Trophoblast cell (in vitro differentiated cells and primary cell): ENCODE data around the gene TEDC1.

ENCODE experiments used
- DNase-seq, 2 donors: peaks; one replicate each; pipeline ENCODE4 v3.0.0-alpha.2; 2016
- H2AFZ ChIP-seq: 2 replicates; pipeline ENCODE4 v1.6.1; 2013; ENCODE audit warnings: low read length, moderate library complexity, mild to moderate bottlenecking; ENCODE audit not compliant: insufficient read depth, poor library complexity
- H2AK5ac ChIP-seq: 2 replicates; pipeline ENCODE4 v1.6.1; 2013; ENCODE audit warnings: mild to moderate bottlenecking, low read length
- H2BK120ac ChIP-seq: 2 replicates; pipeline ENCODE4 v1.6.1; 2013; ENCODE audit warnings: low read length, mild to moderate bottlenecking, moderate library complexity; ENCODE audit not compliant: insufficient read depth, poor library complexity
- H2BK12ac ChIP-seq: 2 replicates; pipeline ENCODE4 v1.6.1; 2013; ENCODE audit warnings: mild to moderate bottlenecking, low read length, moderate library complexity
- H2BK5ac ChIP-seq: 2 replicates; pipeline ENCODE4 v1.6.1; 2013; ENCODE audit warnings: low read length, low read depth, moderate library complexity, mild to moderate bottlenecking; ENCODE audit not compliant: poor library complexity
- H3K14ac ChIP-seq: 2 replicates; pipeline ENCODE4 v1.6.1; 2013; ENCODE audit warnings: mild to moderate bottlenecking, low read length
- H3K18ac ChIP-seq: 2 replicates; pipeline ENCODE4 v1.6.1; 2013; ENCODE audit warnings: mild to moderate bottlenecking, low read length
- H3K23ac ChIP-seq: 2 replicates; pipeline ENCODE4 v1.6.1; 2013; ENCODE audit warnings: low read length
- H3K27ac ChIP-seq: 2 replicates; pipeline ENCODE4 v1.5.1; 2013; ENCODE audit warnings: low read depth, mild to moderate bottlenecking, inconsistent platforms, low read length, moderate library complexity
- H3K27me3 ChIP-seq: 2 replicates; pipeline ENCODE4 v1.6.1; 2013; ENCODE audit warnings: inconsistent platforms, mild to moderate bottlenecking, low read length, moderate library complexity; ENCODE audit not compliant: insufficient read depth
- H3K36me3 ChIP-seq, 2 experiments: 1 replicate in 1 of 2; 2 replicates in 1 of 2; pipeline ENCODE4 v1.6.1; 2013; ENCODE audit warnings: low read length in 2 of 2, mild to moderate bottlenecking in 2 of 2, moderate library complexity in 1 of 2; ENCODE audit not compliant: insufficient read depth in 2 of 2, control insufficient read depth in 1 of 2
- H3K4ac ChIP-seq: 2 replicates; pipeline ENCODE4 v1.6.1; 2013; ENCODE audit warnings: low read depth, mild to moderate bottlenecking, low read length, moderate library complexity
- H3K4me1 ChIP-seq, 2 experiments: 1 replicate in 1 of 2; 2 replicates in 1 of 2; pipeline ENCODE4 v1.6.1; 2013; ENCODE audit warnings: low read length in 2 of 2, mild to moderate bottlenecking in 2 of 2, moderate library complexity in 1 of 2; ENCODE audit not compliant: insufficient read depth in 2 of 2, control insufficient read depth in 1 of 2
- H3K4me2 ChIP-seq: 2 replicates; pipeline ENCODE4 v1.6.1; 2013; ENCODE audit warnings: inconsistent platforms, mild to moderate bottlenecking, low read length, moderate library complexity
- H3K4me3 ChIP-seq: 2 replicates; pipeline ENCODE4 v1.5.1; 2013; ENCODE audit warnings: mild to moderate bottlenecking, low read depth, low read length, inconsistent platforms
- H3K79me1 ChIP-seq: one replicate; pipeline ENCODE4 v1.6.1; 2013; ENCODE audit warnings: low read length
- H3K79me2 ChIP-seq: 2 replicates; pipeline ENCODE4 v1.6.1; 2013; ENCODE audit warnings: low read length, mild to moderate bottlenecking; ENCODE audit not compliant: control insufficient read depth, insufficient read depth, poor library complexity
- H3K9ac ChIP-seq: 2 replicates; pipeline ENCODE4 v1.6.1; 2013; ENCODE audit warnings: mild to moderate bottlenecking, low read length
- H3K9me3 ChIP-seq: 2 replicates; pipeline ENCODE4 v1.6.1; 2013; ENCODE audit warnings: low read depth, mild to moderate bottlenecking, control low read depth, inconsistent platforms, low read length; ENCODE audit not compliant: insufficient read depth
- H4K12ac ChIP-seq: 2 replicates; pipeline ENCODE4 v1.6.1; 2013; ENCODE audit warnings: low read depth, mild to moderate bottlenecking, low read length, moderate library complexity
- H4K8ac ChIP-seq: 2 replicates; pipeline ENCODE4 v1.6.1; 2013; ENCODE audit warnings: low read depth, mild to moderate bottlenecking, low read length, moderate library complexity
- H4K91ac ChIP-seq: one replicate; pipeline ENCODE4 v1.6.1; 2013; ENCODE audit warnings: low read depth, mild to moderate bottlenecking, low read length, moderate library complexity
- WGBS: extraction: QIAGEN DNeasy Blood & Tissue Kit; methylation state at CpG from one replicate; pipeline ENCODE4 v1.1.7; 2013; ENCODE audit warnings: missing lambda C conversion rate; ENCODE audit not compliant: insufficient read length, insufficient coverage; ENCODE audit errors: extremely low coverage; 5-methylcytosine and 5-hydroxymethylcytosine counted together

Gene TEDC1

GRCh38 chr14:105497671-105498429 lies 6.8 kb downstream of the TEDC1 start:
- peaks cover 0 to 5% of the 10 kb centered on the region in 2 experiments for H3K36me3 ChIP-seq
- H3K27ac ChIP-seq = no peak overlapping the region
- H4K12ac ChIP-seq = peak overlapping the region; percentile 40
- peaks cover 37% of the 10 kb centered on the region for H3K9me3 ChIP-seq
- H3K4me1 ChIP-seq = no peaks in the 10 kb centered on the region
- no peak overlapping the region for H2BK12ac ChIP-seq
- no peaks in the 10 kb centered on the region for H3K79me1 ChIP-seq
- no peak overlapping the region for H3K23ac ChIP-seq
- H2BK120ac ChIP-seq = no peak overlapping the region
- no peak overlapping the region for H3K4me3 ChIP-seq
- no peak overlapping the region for H2AK5ac ChIP-seq
- H3K27me3 ChIP-seq = no peaks in the 10 kb centered on the region
- H3K9ac ChIP-seq = no peak overlapping the region
- H3K4me2 ChIP-seq = no peak overlapping the region
- H4K91ac ChIP-seq = no peak overlapping the region
- no peaks in the 10 kb centered on the region for H3K79me2 ChIP-seq
- no peak overlapping the region for H4K8ac ChIP-seq
- no peak overlapping the region for H3K4ac ChIP-seq
- WGBS = no CpG with 5 or more reads among the region's 31 CpGs
- peak; percentile 85 to 90 for DNase-seq
- no peak overlapping the region for H3K14ac ChIP-seq
- H2AFZ ChIP-seq = no peak overlapping the region
- H2BK5ac ChIP-seq = no peak overlapping the region
- no peak overlapping the region for H3K18ac ChIP-seq

- H2BK12ac ChIP-seq = no peak overlapping the region
- H3K4me2 ChIP-seq = no peak overlapping the region
- DNase-seq = peak; percentile 96 to 98
- peaks cover 0 to 5% of the 10 kb centered on the region in 2 experiments for H3K36me3 ChIP-seq
- no peak overlapping the region for H4K8ac ChIP-seq
- peaks cover 42% of the 10 kb centered on the region for H3K9me3 ChIP-seq
- H3K4me1 ChIP-seq = no peaks in the 10 kb centered on the region
- H2BK120ac ChIP-seq = no peak overlapping the region
- H3K4me3 ChIP-seq = no peak overlapping the region
- no peak overlapping the region for H3K14ac ChIP-seq
- no peak overlapping the region for H3K23ac ChIP-seq
- no peak overlapping the region for H3K27ac ChIP-seq
- H2AFZ ChIP-seq = no peak overlapping the region
- H3K79me2 ChIP-seq = no peaks in the 10 kb centered on the region
- no peak overlapping the region for H2AK5ac ChIP-seq
- WGBS = no CpG with 5 or more reads among the region's 36 CpGs
- H3K27me3 ChIP-seq = no peaks in the 10 kb centered on the region
- no peak overlapping the region for H4K12ac ChIP-seq
- no peak overlapping the region for H3K4ac ChIP-seq
- no peak overlapping the region for H2BK5ac ChIP-seq
- no peaks in the 10 kb centered on the region for H3K79me1 ChIP-seq
- H3K9ac ChIP-seq = no peak overlapping the region
- H4K91ac ChIP-seq = no peak overlapping the region
- H3K18ac ChIP-seq = no peak overlapping the region
These were observed 7.6 kb downstream of the TEDC1 start for GRCh38 chr14:105498430-105499255.

GRCh38 chr14:105499256-105500035 lies 8.4 kb downstream of the TEDC1 start:
- Histone ChIP-seq H3K4me3 (no peak overlapping the region), H4K91ac (no peak overlapping the region), H4K8ac (no peak overlapping the region), H3K9me3 (peaks cover 47% of the 10 kb centered on the region), H3K36me3 (peaks cover 0 to 5% of the 10 kb centered on the region in 2 experiments), H4K12ac (no peak overlapping the region), H3K27me3 (no peaks in the 10 kb centered on the region), H2AFZ (no peak overlapping the region), H2BK12ac (no peak overlapping the region), H2AK5ac (no peak overlapping the region), H3K79me2 (no peaks in the 10 kb centered on the region), H3K4ac (no peak overlapping the region), H3K4me2 (no peak overlapping the region), H3K9ac (no peak overlapping the region), H2BK5ac (no peak overlapping the region), H3K79me1 (no peaks in the 10 kb centered on the region), H3K4me1 (no peaks in the 10 kb centered on the region), H3K18ac (no peak overlapping the region), H3K27ac (no peak overlapping the region), H2BK120ac (no peak overlapping the region), H3K14ac (no peak overlapping the region), H3K23ac (no peak overlapping the region)
- peak in 1 of 2 donors; percentile 36 for DNase-seq
- no CpG with 5 or more reads among the region's 27 CpGs for WGBS

- no peak overlapping the region for H2AK5ac ChIP-seq
- H2BK12ac ChIP-seq = no peak overlapping the region
- H4K91ac ChIP-seq = no peak overlapping the region
- H3K79me2 ChIP-seq = no peaks in the 10 kb centered on the region
- H3K9ac ChIP-seq = no peak overlapping the region
- H3K4me1 ChIP-seq = no peaks in the 10 kb centered on the region
- H3K18ac ChIP-seq = no peak overlapping the region
- H3K27ac ChIP-seq = no peak overlapping the region
- no peak overlapping the region for H2BK5ac ChIP-seq
- H2BK120ac ChIP-seq = no peak overlapping the region
- H3K4me2 ChIP-seq = no peak overlapping the region
- H3K14ac ChIP-seq = no peak overlapping the region
- no peak overlapping the region for H4K8ac ChIP-seq
- no peak overlapping the region for H3K4me3 ChIP-seq
- H3K9me3 ChIP-seq = peaks cover 50% of the 10 kb centered on the region
- H3K79me1 ChIP-seq = no peaks in the 10 kb centered on the region
- H4K12ac ChIP-seq = no peak overlapping the region
- H3K36me3 ChIP-seq = peaks cover 0 to 5% of the 10 kb centered on the region in 2 experiments
- no peak overlapping the region for H2AFZ ChIP-seq
- no peak overlapping the region for H3K4ac ChIP-seq
- WGBS = no CpG with 5 or more reads among the region's 21 CpGs
- DNase-seq = no peak
- H3K23ac ChIP-seq = no peak overlapping the region
- no peaks in the 10 kb centered on the region for H3K27me3 ChIP-seq
These were observed 9.1 kb downstream of the TEDC1 start for GRCh38 chr14:105500036-105500725.
